ENCODE measurements around the gene MICAL3. TPM values are rescaled to one million over a fixed set of nuclear protein-coding genes. Genes with fewer than 3 reads are reported as not detected.

The MICAL3 gene
- total RNA-seq, 4 donors from 2014 or later: 45.2 to 56.3 (median 46.3) TPM

- no peaks in the 10 kb centered on the region for H3K27me3 ChIP-seq
- H3K4me1 ChIP-seq: peaks cover 0 to 72% (median 19%) of the 10 kb centered on the region in 4 donors
- H3K27ac ChIP-seq: peak overlapping the region in 1 of 4 donors; percentile 34
- H3K4me3 ChIP-seq: no peak overlapping the region
- no peaks in the 10 kb centered on the region for H3K9me3 ChIP-seq
- 84 to 88% methylated on average over 3 of the region's 3 CpGs for WGBS, 2 donors
- no peak for DNase-seq (ENCODE audit: low spot score in 2 of 2)
- H3K36me3 ChIP-seq: no peaks in the 10 kb centered on the region
- TF ChIP-seq POLR2A (IDR thresholded peaks at IDR 0.05) (no peak), EP300 (IDR thresholded peaks at IDR 0.05) (no peak), CTCF (IDR thresholded peaks at IDR 0.05) (no peak)
Measured at GRCh38 chr22:17974087-17974486, 50.3 kb downstream of the MICAL3 start.

- no peak overlapping the region for H3K4me3 ChIP-seq
- peak overlapping the region in 2 of 4 donors; percentile 72 to 77 for H3K27ac ChIP-seq
- 87% methylated on average over 6 of the region's 6 CpGs for WGBS, 2 donors
- no peak for TF ChIP-seq EP300 (IDR thresholded peaks at IDR 0.05)
- no peak for TF ChIP-seq POLR2A (IDR thresholded peaks at IDR 0.05)
- TF ChIP-seq CTCF (IDR thresholded peaks at IDR 0.05): no peak
- no peaks in the 10 kb centered on the region for H3K9me3 ChIP-seq
- no peak for DNase-seq (ENCODE audit: low spot score in 2 of 2)
- H3K4me1 ChIP-seq: peaks cover 0 to 72% (median 19%) of the 10 kb centered on the region in 4 donors
- no peaks in the 10 kb centered on the region for H3K36me3 ChIP-seq
- no peaks in the 10 kb centered on the region for H3K27me3 ChIP-seq
Measured at GRCh38 chr22:17973217-17973616, 51.1 kb downstream of the MICAL3 start.

DNA sequence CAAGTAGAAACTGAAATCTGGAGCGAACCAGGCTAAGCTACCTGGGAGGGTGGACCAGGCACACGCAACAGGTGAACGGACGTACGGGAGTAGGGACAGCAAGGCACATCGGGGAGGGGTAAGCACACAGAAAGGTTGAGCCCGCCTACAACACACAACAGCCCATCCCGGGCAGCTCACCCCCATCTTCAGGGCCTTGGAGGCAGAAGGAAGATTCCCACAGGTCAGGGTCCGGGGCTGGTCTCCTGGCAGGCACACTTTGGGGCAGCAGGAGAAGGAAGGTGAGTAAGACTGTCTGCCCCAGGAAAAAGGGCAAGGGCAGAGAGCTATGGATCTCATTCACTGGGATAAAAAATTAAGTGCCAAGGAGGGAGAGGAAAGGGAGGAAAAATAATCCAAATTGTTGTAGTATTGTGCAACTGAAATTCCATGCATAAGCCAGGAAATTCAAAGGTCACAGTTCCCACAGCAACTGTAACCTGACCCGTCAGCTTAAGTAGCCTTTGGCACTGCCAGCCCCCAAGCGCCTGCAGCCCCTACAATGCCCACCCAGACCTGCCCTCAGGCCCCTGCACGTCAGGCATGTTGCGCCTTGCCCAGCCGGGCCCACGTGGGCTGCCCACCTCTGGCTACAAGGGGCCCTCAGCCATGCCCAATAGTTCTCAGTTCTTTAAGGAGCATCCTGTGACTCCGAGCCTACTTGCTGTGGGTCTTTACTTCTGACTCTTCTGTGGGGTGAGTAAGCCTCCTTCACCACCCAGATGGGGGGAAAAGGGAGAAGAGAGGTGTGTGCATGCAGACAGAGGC is 51.8 kb downstream of the MICAL3 start:
- Histone ChIP-seq H3K4me1 (peaks cover 0 to 72% (median 19%) of the 10 kb centered on the region in 4 donors), H3K27me3 (no peaks in the 10 kb centered on the region), H3K36me3 (no peaks in the 10 kb centered on the region), H3K4me3 (no peak overlapping the region), H3K27ac (peak overlapping the region in 3 of 4 donors; percentile 26 to 77 (median 72)), H3K9me3 (no peaks in the 10 kb centered on the region)
- WGBS, 2 donors: 48 to 51% methylated on average over 16 of the region's 16 CpGs
- no peak for DNase-seq (ENCODE audit: low spot score in 2 of 2)
- TF ChIP-seq CTCF (IDR thresholded peaks at IDR 0.05) (no peak), EP300 (IDR thresholded peaks at IDR 0.05) (peak in 1 of 2 donors; percentile 68), POLR2A (IDR thresholded peaks at IDR 0.05) (no peak)

GRCh38 chr22:17971711-17972110 is 52.6 kb downstream of the MICAL3 start:
- Histone ChIP-seq H3K4me1 (peaks cover 0 to 73% (median 19%) of the 10 kb centered on the region in 4 donors), H3K27ac (peak overlapping the region in 2 of 4 donors; percentile 28 to 72), H3K36me3 (no peaks in the 10 kb centered on the region), H3K9me3 (no peaks in the 10 kb centered on the region), H3K4me3 (no peak overlapping the region), H3K27me3 (no peaks in the 10 kb centered on the region)
- TF ChIP-seq CTCF (IDR thresholded peaks at IDR 0.05): no peak
- TF ChIP-seq POLR2A (IDR thresholded peaks at IDR 0.05): no peak
- no peak for TF ChIP-seq EP300 (IDR thresholded peaks at IDR 0.05)
- DNase-seq (ENCODE audit: low spot score in 2 of 2): no peak
- 75 to 87% methylated on average over 9 of the region's 9 CpGs for WGBS, 2 donors

DNA sequence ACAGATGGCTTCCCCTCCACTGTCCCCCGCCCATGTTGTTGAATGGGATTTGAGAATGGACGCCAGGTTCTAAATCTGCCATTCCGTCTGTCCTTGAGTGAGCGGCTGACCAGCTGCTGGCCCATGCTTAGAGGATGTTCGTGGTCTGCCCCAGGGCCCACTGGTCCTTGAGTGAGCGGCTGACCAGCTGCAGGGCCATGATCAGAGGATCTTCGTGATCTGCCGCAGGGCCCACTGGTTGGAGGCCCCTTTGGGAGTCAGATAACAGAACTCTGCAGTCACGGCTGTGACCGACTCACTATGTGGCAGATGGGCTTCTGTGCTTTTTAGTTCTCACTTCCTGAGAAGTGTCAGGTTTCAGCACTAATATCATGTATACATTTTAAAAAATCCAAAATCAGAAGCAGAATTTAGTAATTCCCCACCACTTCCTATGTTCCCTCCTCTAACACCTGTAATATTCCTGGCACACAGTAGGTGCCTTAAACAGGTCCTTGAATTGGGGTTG is 54.1 kb downstream of the MICAL3 start:
- peak overlapping the region in 2 of 4 donors; percentile 28 to 30 for H3K27ac ChIP-seq

More for the DNA sequence above, 54.1 kb downstream of the MICAL3 start:
- no peaks in the 10 kb centered on the region for H3K36me3 ChIP-seq
- H3K4me1 ChIP-seq: peaks cover 0 to 76% (median 16%) of the 10 kb centered on the region in 4 donors
- H3K27me3 ChIP-seq: no peaks in the 10 kb centered on the region
- no peaks in the 10 kb centered on the region for H3K9me3 ChIP-seq
- H3K4me3 ChIP-seq: no peak overlapping the region
- no peak for DNase-seq (ENCODE audit: low spot score in 2 of 2)
- WGBS, 2 donors: 76 to 91% methylated on average over 5 to 10 of the region's 10 CpGs
- TF ChIP-seq POLR2A (IDR thresholded peaks at IDR 0.05) (no peak), CTCF (IDR thresholded peaks at IDR 0.05) (no peak), EP300 (IDR thresholded peaks at IDR 0.05) (no peak)

All from tibial nerve (tissue), 4 donors.